GM21723 (cell line): Measurements from ENCODE around the gene PRKG1.
"Not testable (repeated sequence)": the region's sequence is repeated elsewhere in the genome, so short reads cannot be mapped to it uniquely, and the experiment has no call there.

ENCODE experiments used
- ATAC-seq: cut with Tn5 transposase; IDR thresholded peaks from one replicate; pipeline ENCODE4 v1.9.1; 2021; ENCODE audit warnings: mild to moderate bottlenecking, moderate library complexity; ENCODE audit not compliant: unreplicated experiment

PRKG1 gene

DNA sequence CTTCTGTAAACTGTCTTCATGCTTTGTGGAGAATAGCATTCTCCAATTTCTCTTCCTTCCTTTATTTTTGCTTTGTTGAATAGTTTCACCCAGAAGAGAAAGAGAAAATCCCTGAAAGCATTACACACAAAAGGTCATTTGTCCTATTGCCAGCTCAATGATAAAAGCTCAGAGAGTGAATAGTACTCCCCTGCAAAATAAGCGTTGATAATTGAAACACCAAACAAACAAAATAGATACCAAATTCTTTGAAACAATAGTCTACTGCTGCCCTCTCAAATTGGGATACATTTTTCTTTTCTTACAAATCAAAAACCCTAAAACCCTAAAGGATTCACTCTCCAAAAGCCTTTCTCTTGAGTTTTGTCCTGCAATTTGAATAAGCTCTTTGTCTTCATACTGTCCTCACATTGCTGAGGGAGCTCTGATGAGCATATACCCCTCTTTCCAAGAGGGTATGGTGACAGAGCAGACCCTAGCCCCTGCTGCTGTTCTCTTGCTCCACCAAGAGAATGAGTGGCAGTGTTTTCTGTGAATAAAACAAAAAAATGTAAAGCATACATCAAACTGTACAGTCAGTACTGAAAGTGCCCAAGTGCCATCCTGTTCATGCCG lies 490.7 kb downstream of the PRKG1 start:
- no peak for ATAC-seq

DNA sequence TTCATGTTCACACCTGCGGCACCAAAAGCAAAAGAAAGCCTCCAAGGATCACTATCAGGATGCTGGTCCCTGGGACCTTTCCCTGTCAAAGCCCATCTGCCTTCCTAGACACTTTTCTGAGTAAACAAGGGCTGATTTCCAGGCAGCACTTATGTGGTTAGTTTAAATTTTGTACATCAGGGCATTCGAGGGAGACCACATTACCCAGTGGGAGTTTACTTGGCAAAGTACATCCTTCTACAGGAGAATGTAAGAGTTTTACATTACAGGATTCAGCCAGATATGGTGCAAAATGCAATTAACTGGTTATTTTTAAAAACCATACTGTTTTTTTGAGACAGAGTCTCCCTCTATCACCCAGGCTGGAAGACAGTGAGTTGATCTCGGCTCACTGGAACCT lies 493.0 kb downstream of the PRKG1 start:
- ATAC-seq = no peak

GRCh38 chr10:51569467-51569866 lies 495.2 kb downstream of the PRKG1 start:
- no peak for ATAC-seq

GRCh38 chr10:51574248-51575048 lies 500.2 kb downstream of the PRKG1 start:
- ATAC-seq = no peak

- ATAC-seq = not testable (repeated sequence)
Measured at GRCh38 chr10:51581196-51581595, 506.9 kb downstream of the PRKG1 start.

DNA sequence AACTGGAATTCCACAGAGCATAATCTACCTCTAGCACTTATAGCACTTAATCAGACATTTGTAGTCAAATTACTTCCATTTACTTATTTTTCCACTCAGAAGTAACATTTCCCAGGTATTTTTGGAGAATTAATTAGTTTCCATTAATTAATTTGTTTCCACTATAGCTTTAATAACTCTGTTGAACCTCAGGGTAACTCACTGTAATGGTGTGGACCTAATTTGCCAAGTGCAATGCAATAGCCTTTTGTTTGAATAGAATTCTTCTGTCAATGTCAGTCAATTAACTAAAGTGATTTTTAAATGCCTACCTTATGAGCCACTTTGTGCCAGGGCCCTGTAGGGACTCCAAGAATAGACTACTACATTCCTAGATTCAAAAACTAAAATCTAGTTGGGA lies 509.7 kb downstream of the PRKG1 start:
- ATAC-seq = no peak

DNA sequence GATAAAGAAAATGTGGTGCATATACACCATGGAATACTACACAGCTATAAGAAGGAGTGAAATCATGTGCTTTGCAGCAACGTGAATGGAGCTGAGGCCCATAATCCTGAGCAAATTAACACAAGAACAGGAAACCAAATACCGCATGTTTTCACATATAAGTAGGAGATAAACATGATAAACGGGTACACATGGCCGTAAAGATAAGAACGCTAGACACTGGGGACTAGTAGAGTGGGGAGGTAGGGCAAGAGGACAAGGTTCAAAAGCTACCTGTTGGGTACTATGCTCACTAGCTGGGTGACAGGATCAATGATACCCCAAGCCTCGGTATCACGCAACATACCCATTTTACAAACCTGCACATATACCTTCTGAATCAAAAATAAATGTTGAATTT lies 511.5 kb downstream of the PRKG1 start:
- ATAC-seq = no peak

DNA sequence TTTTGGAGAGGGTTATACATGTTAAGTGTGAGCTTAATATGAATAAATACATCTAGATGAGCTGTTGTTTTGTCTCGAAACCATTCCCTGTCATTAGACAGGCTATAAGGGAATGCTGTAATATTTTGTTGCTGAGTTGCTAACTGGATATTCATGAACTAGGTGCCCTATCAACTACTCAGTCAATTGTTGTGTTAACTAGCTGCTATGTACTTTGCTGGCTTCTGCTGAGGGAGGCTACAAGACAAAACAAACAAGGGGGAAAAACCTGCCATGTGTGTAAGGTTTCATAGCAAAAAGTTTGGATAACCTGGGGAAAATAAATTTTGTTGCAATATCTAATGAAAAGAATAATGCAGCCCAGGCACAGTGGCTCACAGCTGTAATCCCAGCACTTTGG lies 514.7 kb downstream of the PRKG1 start:
- no peak for ATAC-seq

GRCh38 chr10:51590818-51591217 lies 516.5 kb downstream of the PRKG1 start:
- ATAC-seq = no peak

GRCh38 chr10:51596695-51597094 lies 522.4 kb downstream of the PRKG1 start:
- ATAC-seq = no peak

DNA sequence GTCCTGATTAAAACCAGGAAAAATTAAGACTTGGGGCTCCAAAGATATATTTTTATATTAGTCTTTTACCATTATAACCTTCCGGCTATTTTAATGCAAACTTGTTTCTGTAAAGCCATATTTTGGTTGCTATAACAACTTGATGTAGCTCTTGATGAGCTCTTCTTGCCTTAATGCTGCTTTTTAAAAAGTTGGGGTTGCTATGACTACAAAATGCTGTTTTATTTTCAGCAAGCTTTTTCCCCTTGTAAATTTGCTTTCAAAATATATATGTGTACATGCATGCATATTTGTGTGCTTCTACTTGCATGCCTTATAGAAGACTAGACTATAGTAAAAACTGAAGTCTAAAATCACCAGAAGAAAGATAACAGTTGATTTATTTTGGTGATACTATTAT lies 525.4 kb downstream of the PRKG1 start:
- ATAC-seq = no peak

- ATAC-seq = no peak
Measured at GRCh38 chr10:51602326-51602725, 528.0 kb downstream of the PRKG1 start.

GRCh38 chr10:51604579-51604978 lies 530.3 kb downstream of the PRKG1 start:
- no peak for ATAC-seq

DNA sequence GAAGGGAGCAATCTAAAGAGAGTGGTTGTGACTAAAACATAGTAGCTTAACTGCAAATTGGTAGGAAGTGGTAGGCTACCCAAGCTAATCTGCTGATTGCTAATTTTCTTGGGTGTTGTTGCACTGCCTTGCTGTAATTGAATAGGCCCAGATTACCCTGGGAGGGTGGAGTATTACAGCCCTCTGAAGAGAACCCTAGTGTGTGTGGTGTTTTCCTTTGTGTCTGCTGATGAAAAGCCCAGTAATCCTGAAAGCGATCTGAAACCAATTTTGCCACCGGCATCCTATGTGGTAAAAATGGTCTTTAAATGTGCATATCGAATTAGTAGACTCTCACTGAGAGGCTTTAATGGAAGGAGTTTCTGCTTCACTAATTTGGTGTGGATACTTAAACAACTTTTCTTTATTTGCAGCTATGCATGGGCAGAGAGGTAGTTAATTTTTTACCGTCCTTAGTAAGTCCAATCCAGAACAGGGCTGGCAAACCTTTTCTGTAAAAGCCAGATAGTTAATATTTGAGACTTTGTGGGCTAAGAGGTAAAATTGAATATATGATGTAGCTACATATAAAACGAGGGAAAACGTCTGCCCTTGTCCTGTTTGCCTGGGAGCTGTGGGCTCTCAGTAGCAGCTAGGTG lies 532.7 kb downstream of the PRKG1 start:
- ATAC-seq = no peak

- ATAC-seq = no peak
Measured at GRCh38 chr10:51607463-51607835, 533.2 kb downstream of the PRKG1 start.

GRCh38 chr10:51608211-51608610 lies 533.9 kb downstream of the PRKG1 start:
- no peak for ATAC-seq

- no peak for ATAC-seq
Measured at GRCh38 chr10:51615764-51616298, 541.5 kb downstream of the PRKG1 start.

- no peak for ATAC-seq
Measured at GRCh38 chr10:51617576-51618235, 543.4 kb downstream of the PRKG1 start.

DNA sequence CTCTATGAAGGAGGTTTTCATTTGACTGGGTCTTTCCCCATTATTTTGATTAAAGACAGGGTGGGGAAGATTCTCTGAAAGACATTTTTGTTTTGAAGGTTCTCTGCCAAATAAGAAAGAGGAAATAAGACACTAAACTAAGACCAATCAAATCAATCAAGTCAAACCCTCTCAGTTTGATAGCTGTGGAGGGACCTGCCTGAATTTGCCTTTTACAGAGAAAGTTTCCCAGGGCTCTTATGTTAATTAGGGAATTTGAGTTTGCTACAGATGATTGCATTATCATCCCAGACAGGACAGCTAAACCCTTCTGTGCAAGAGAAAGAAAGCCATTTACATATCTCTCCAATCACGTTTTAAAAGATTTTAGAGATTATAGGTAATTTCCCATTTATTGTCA lies 545.1 kb downstream of the PRKG1 start:
- no peak for ATAC-seq

DNA sequence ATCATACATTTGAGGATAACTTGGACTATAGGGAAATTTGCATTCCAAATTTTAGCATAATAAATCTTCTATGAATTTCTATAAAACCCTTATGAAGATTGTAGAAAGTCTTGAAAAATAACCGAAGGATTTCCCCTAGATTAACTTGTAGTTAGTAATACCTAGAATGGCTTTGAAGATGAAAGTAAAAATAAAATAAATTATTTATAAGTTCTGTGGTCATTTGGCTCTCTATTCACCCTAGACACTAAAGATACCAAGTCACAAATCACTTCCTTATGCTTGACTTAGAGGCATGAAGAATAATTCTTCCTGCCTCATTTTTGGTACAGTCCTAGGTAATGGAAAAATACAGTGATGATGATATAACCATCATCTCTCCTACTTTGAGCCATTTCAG lies 545.8 kb downstream of the PRKG1 start:
- no peak for ATAC-seq

DNA sequence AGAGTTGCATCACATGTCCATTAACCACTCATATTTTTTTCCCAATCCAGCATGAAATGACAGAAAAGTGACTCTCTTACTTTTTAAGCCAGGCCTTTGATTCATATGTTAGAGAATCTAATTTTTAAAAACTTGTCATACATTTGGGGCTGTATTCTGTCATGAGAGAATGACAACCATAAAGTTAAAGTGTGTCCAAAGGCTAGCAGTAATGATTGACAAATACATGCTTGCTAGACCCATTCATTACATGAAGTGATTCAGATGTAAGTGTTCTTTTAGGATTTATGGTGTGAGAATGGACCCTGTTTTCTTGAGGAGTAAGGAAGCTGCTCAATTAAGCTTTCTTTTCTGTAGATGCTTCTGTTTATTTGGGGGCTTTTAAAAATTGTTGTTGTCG lies 549.7 kb downstream of the PRKG1 start:
- ATAC-seq = no peak
